HepG2 (cell line): ENCODE data around the gene IFT122. TPM values are rescaled to one million over a fixed set of nuclear protein-coding genes. Genes with fewer than 3 reads are reported as not detected.

Source experiments
- ATAC-seq: fragments of 200-7000 bp; cut with Tn5 transposase; 3 replicates; pipeline ENCODE4 v1.9.1; 2020; ENCODE audit warnings: mild to moderate bottlenecking, moderate library complexity
- BruUV-seq: library from RNA; stranded (reverse); fragments of 400-500 nt; replicated peaks from 2 replicates; lab custom pipeline; 2021; lab: Mats Ljungman, UMichigan
- CTCF ChIA-PET: fragments of 300-600 bp; formaldehyde crosslinking; extraction: SDS; loops from one replicate; lab custom pipeline; 2021; ENCODE audit warnings: low total read pairs, inconsistent platforms, low intra/inter-chr PET ratio; lab: Yijun Ruan, JAX
- POLR2A ChIA-PET: fragments of 350-600 bp; sonication (Branson Sonifier 250); formaldehyde crosslinking; loops from one replicate; lab custom pipeline; 2020; ENCODE audit warnings: antibody characterized with exemption, inconsistent platforms; lab: Yijun Ruan, JAX
- DNase-seq: peaks from one replicate; pipeline ENCODE4 v3.0.0-alpha.2; 2015; ENCODE audit warnings: low spot score
- FAIRE-seq: peaks from 3 replicates; lab custom pipeline; 2011; peaks lifted over from hg19 to GRCh38; lab: Jason Lieb, UNC
- H2AFZ ChIP-seq: one replicate; pipeline ENCODE4 v1.6.1; 2011; ENCODE audit warnings: low read length, inconsistent platforms
- H3K27ac ChIP-seq: fragments of 300-600 bp; 3 replicates; pipeline ENCODE4 v1.8.0; 2011; ENCODE audit warnings: mixed run types, mild to moderate bottlenecking, mixed read lengths, low read length, inconsistent platforms; ENCODE audit not compliant: insufficient read depth; ENCODE audit errors: extremely low read length
- H3K27me3 ChIP-seq, 2 experiments: fragments of 200-600 bp in 1 of 2; 2 replicates in 1 of 2; 3 replicates in 1 of 2; pipeline versions ENCODE4 v1.6.0 to v1.8.0; 2011; ENCODE audit warnings: low read length in 2 of 2, mild to moderate bottlenecking in 2 of 2, moderate library complexity in 2 of 2, inconsistent platforms in 1 of 2; ENCODE audit not compliant: insufficient read depth in 2 of 2, control insufficient read depth in 1 of 2
- H3K36me3 ChIP-seq, 2 experiments: fragments of 200-600 bp in 1 of 2; replicated peaks in 1 of 2; 2 replicates in 1 of 2; 3 replicates in 1 of 2; pipeline versions ENCODE4 v1.5.1 to v1.8.0; 2011; ENCODE audit warnings: low read length in 2 of 2, inconsistent platforms in 1 of 2; ENCODE audit not compliant: insufficient read depth in 2 of 2, control insufficient read depth in 1 of 2
- H3K4me1 ChIP-seq: 2 replicates; pipeline ENCODE4 v1.5.1; 2012; ENCODE audit warnings: low read length, inconsistent platforms; ENCODE audit not compliant: insufficient read depth
- H3K4me2 ChIP-seq: 2 replicates; pipeline ENCODE4 v1.6.0; 2011; ENCODE audit warnings: low read depth, low read length, inconsistent platforms
- H3K4me3 ChIP-seq, 3 experiments: fragments of 200-600 bp in 1 of 3; sonication (generic), shearing (Covaris generic) in 1 of 3; replicated peaks in 1 of 3; 2 replicates each; pipeline ENCODE4 v1.5.1; 2011 to 2016; ENCODE audit warnings: low read length in 3 of 3, inconsistent platforms in 2 of 3, low read depth in 2 of 3, mild to moderate bottlenecking in 2 of 3, control low read depth in 1 of 3, mixed read lengths in 1 of 3; ENCODE audit not compliant: insufficient read depth in 1 of 3
- H3K79me2 ChIP-seq: one replicate; pipeline ENCODE4 v1.6.1; 2011; ENCODE audit warnings: low read length, inconsistent platforms; ENCODE audit not compliant: insufficient read depth
- H3K9ac ChIP-seq: 2 replicates; pipeline ENCODE4 v1.6.0; 2011; ENCODE audit warnings: mild to moderate bottlenecking, low read depth, low read length, inconsistent platforms; ENCODE audit not compliant: insufficient read depth
- H3K9me3 ChIP-seq: 2 replicates; pipeline ENCODE4 v1.5.1; 2012; ENCODE audit warnings: mild to moderate bottlenecking, low read length
- H4K20me1 ChIP-seq: 2 replicates; pipeline ENCODE4 v1.6.0; 2011; ENCODE audit warnings: inconsistent platforms, mild to moderate bottlenecking, low read length, moderate library complexity; ENCODE audit not compliant: insufficient read depth
- ARNTL ChIP-seq: sonication (generic); formaldehyde crosslinking; IDR thresholded peaks from 2 replicates; pipeline ENCODE4 v1.4.0; 2020; ENCODE audit warnings: mild to moderate bottlenecking, missing genetic modification reagents
- DRAP1 ChIP-seq: IDR thresholded peaks from 2 replicates; pipeline ENCODE4 v1.6.1; 2016; ENCODE audit warnings: missing genetic modification reagents, missing compliant biosample characterization
- HMG20B ChIP-seq: conservative IDR thresholded peaks from 2 replicates; pipeline ENCODE4 v1.6.1; 2016; ENCODE audit warnings: missing genetic modification reagents, missing compliant biosample characterization
- IRF2 ChIP-seq: IDR thresholded peaks from 2 replicates; pipeline ENCODE4 v1.6.1; 2018; ENCODE audit warnings: missing genetic modification reagents, missing compliant biosample characterization
- MTA1 ChIP-seq: sonication (generic); formaldehyde crosslinking; IDR thresholded peaks from 2 replicates; pipeline ENCODE4 v1.4.0; 2020; ENCODE audit warnings: missing genetic modification reagents, mild to moderate bottlenecking, borderline replicate concordance
- RXRB ChIP-seq: IDR thresholded peaks from 2 replicates; pipeline ENCODE4 v1.6.1; 2016; ENCODE audit warnings: borderline replicate concordance, missing genetic modification reagents, missing compliant biosample characterization
- ZNF136 ChIP-seq: sonication (generic); formaldehyde crosslinking; IDR thresholded peaks from 2 replicates; pipeline ENCODE4 v1.8.1; 2022; ENCODE audit warnings: low read depth, mild to moderate bottlenecking, moderate library complexity, missing genetic modification reagents
- ZNF556 ChIP-seq: sonication (generic); formaldehyde crosslinking; IDR thresholded peaks from 2 replicates; pipeline ENCODE4 v1.4.0; 2020; ENCODE audit warnings: mild to moderate bottlenecking, missing genetic modification reagents, borderline replicate concordance
- ZNF781 ChIP-seq: sonication (generic); formaldehyde crosslinking; IDR thresholded peaks from 2 replicates; pipeline ENCODE4 v1.5.1; 2020; ENCODE audit warnings: borderline replicate concordance, mild to moderate bottlenecking, missing genetic modification reagents; ENCODE audit errors: not compliant biosample characterization
- WGBS: methylation state at CpG from one replicate; pipeline ENCODE4 v1.1.6; 2017; ENCODE audit warnings: low lambda C conversion rate; 5-methylcytosine and 5-hydroxymethylcytosine counted together
- in situ Hi-C: cut with HindIII; loops from 2 replicates; pipeline ENCODE4 v1.10.0; 2017; ENCODE audit warnings: low pct_unique_long_range_greater_than_20kb; ENCODE audit not compliant: extremely low pct_ligation_motif_present
- intact Hi-C: fragments of 100-400 bp; cut with micrococcal nuclease; formaldehyde crosslinking; loops from one replicate; pipeline ENCODE4 v1.10.0; 2022; ENCODE audit not compliant: unreplicated experiment
- polyA plus RNA-seq, 8 experiments: library from polyadenylated mRNA; depleted of rRNA in 3 of 8; stranded (reverse) in 7 of 8; unstranded in 1 of 8; fragments of >200 nt; fragmentation: Illumina TruSeq in 4 of 8; extraction: Trizol in 4 of 8; gene quantifications; 2 replicates each; pipeline versions ENCODE4 v1.2.1 to v1.2.3, GENCODE V29; 2011 to 2016; ENCODE audit warnings: low read depth in 4 of 8, missing spikeins in 1 of 8, mixed read lengths in 1 of 8; ENCODE audit not compliant: insufficient read depth in 1 of 8
- total RNA-seq, 5 experiments: library from RNA; depleted of rRNA; stranded (reverse); fragments of >200 nt; fragmentation: Illumina TruSeq; extraction: Trizol; gene quantifications; 2 replicates each; pipeline ENCODE4 v1.2.3, GENCODE V29; 2016; ENCODE audit warnings: low read depth in 1 of 5
- TF ChIP-seq, protein P1 (sequence below): sonication (generic); formaldehyde crosslinking; IDR thresholded peaks from 2 replicates; pipeline ENCODE4 v1.4.0; 2020; ENCODE audit warnings: missing genetic modification reagents
- TF ChIP-seq, protein P2 (sequence below): sonication (generic); formaldehyde crosslinking; IDR thresholded peaks from 2 replicates; pipeline ENCODE4 v1.4.0; 2020; ENCODE audit warnings: missing genetic modification reagents, mild to moderate bottlenecking, borderline replicate concordance
- TF ChIP-seq, protein P3 (sequence below): sonication (generic); formaldehyde crosslinking; IDR thresholded peaks from 2 replicates; pipeline ENCODE4 v1.4.0; 2020; ENCODE audit warnings: missing genetic modification reagents

IFT122 gene
- total and polyA plus RNA-seq, 2 of the 13 experiments (the other 11 are each of a cell fraction or from before 2014, with no cell fraction given) = 10.1 to 10.3 TPM

DNA sequence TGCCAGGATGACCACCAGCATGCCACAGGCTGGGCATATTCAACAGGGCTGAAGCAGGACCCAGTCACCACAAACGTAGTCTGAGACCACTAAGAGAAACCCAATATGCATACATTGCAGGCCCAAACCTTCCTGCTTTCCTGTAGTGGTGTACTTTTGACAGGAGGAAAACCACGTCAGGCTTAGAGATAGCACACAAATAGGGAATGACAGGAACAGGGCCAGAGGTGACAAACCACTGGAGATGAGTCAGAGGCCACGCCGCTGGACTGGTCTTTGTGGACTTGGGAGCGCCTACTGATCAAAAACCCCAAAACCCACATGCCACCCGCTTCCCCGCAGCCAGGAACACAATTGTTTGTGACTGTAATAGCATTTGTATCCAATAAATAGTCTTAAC lies 8.0 kb upstream of the IFT122 start:
- H3K36me3 ChIP-seq = peaks cover 7 to 41% of the 10 kb centered on the region in 2 experiments
- in situ Hi-C loops = no loop called here
- WGBS = 81% methylated on average over 5 of the region's 7 CpGs
- H3K79me2 ChIP-seq = peaks cover 5% of the 10 kb centered on the region
- no peak for ATAC-seq
- no peak overlapping the region for H3K27ac ChIP-seq
- ChIA-PET POLR2A (no interaction called here), CTCF (no interaction called here)
- no TSS peak for BruUV-seq
- H3K4me2 ChIP-seq = no peak overlapping the region
- DNase-seq = no peak
- H3K4me3 ChIP-seq = no peak overlapping the region
- peaks cover 60% of the 10 kb centered on the region for H3K4me1 ChIP-seq
- H3K9me3 ChIP-seq = no peaks in the 10 kb centered on the region
- no peaks in the 10 kb centered on the region for H4K20me1 ChIP-seq
- TF ChIP-seq, protein P1, sequence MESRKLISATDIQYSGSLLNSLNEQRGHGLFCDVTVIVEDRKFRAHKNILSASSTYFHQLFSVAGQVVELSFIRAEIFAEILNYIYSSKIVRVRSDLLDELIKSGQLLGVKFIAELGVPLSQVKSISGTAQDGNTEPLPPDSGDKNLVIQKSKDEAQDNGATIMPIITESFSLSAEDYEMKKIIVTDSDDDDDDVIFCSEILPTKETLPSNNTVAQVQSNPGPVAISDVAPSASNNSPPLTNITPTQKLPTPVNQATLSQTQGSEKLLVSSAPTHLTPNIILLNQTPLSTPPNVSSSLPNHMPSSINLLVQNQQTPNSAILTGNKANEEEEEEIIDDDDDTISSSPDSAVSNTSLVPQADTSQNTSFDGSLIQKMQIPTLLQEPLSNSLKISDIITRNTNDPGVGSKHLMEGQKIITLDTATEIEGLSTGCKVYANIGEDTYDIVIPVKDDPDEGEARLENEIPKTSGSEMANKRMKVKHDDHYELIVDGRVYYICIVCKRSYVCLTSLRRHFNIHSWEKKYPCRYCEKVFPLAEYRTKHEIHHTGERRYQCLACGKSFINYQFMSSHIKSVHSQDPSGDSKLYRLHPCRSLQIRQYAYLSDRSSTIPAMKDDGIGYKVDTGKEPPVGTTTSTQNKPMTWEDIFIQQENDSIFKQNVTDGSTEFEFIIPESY (CRISPR knock-in tag) = peak; percentile 71; the same call in 1 of the 2 replicates
- TF ChIP-seq, protein P2, sequence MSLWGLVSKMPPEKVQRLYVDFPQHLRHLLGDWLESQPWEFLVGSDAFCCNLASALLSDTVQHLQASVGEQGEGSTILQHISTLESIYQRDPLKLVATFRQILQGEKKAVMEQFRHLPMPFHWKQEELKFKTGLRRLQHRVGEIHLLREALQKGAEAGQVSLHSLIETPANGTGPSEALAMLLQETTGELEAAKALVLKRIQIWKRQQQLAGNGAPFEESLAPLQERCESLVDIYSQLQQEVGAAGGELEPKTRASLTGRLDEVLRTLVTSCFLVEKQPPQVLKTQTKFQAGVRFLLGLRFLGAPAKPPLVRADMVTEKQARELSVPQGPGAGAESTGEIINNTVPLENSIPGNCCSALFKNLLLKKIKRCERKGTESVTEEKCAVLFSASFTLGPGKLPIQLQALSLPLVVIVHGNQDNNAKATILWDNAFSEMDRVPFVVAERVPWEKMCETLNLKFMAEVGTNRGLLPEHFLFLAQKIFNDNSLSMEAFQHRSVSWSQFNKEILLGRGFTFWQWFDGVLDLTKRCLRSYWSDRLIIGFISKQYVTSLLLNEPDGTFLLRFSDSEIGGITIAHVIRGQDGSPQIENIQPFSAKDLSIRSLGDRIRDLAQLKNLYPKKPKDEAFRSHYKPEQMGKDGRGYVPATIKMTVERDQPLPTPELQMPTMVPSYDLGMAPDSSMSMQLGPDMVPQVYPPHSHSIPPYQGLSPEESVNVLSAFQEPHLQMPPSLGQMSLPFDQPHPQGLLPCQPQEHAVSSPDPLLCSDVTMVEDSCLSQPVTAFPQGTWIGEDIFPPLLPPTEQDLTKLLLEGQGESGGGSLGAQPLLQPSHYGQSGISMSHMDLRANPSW (CRISPR knock-in tag) = no peak
- intact Hi-C loops = no loop called here
- FAIRE-seq = no peak
- no peak overlapping the region for H3K9ac ChIP-seq
- peaks cover 0 to 4% of the 10 kb centered on the region in 2 experiments; a peak in 2 of 5 replicates for H3K27me3 ChIP-seq
- H2AFZ ChIP-seq = no peak overlapping the region

DNA sequence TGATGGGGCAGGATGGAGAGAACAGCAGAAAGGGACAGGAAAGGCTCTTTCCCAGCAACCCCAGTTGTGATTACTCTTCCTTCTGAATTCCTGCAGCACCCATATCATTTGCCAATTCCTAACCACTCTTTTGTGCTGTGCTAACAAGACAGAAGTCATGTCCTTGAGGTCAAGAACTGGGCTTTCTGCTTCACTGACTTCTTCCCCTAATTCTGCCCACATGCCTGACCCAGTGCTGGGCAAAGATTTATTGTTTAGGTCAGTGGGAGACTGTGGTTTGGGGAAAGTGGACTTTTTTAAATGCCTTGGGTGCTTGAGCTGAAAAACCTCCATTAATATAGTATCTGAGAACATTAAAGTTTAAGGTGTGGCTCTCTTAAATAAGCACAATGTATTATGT lies 7.4 kb upstream of the IFT122 start:
- POLR2A ChIA-PET = no interaction called here
- H3K9me3 ChIP-seq = no peaks in the 10 kb centered on the region
- H3K27me3 ChIP-seq = peaks cover 0 to 2% of the 10 kb centered on the region in 2 experiments; a peak in 1 of 5 replicates
- no peak overlapping the region for H3K4me3 ChIP-seq
- peaks cover 60% of the 10 kb centered on the region for H3K4me1 ChIP-seq
- CTCF ChIA-PET = no interaction called here
- peaks cover 10 to 47% of the 10 kb centered on the region in 2 experiments for H3K36me3 ChIP-seq
- no peak overlapping the region for H2AFZ ChIP-seq
- FAIRE-seq = no peak
- no peak for ATAC-seq
- in situ Hi-C loops = no loop called here
- H3K79me2 ChIP-seq = peaks cover 5% of the 10 kb centered on the region
- intact Hi-C loops = no loop called here
- DNase-seq = no peak
- no peak overlapping the region for H3K9ac ChIP-seq
- no peak overlapping the region for H3K4me2 ChIP-seq
- no peaks in the 10 kb centered on the region for H4K20me1 ChIP-seq
- no TSS peak for BruUV-seq
- no peak overlapping the region for H3K27ac ChIP-seq
- TF ChIP-seq MTA1 (CRISPR knock-in tag) (no peak), IRF2 (no peak), ZNF781 (CRISPR knock-in tag) (no peak), DRAP1 (CRISPR knock-in tag) (no peak), RXRB (CRISPR knock-in tag) (no peak), HMG20B (CRISPR knock-in tag) (no peak), ARNTL (no peak), ZNF556 (no peak), ZNF136 (no peak)
- TF ChIP-seq, protein P3, sequence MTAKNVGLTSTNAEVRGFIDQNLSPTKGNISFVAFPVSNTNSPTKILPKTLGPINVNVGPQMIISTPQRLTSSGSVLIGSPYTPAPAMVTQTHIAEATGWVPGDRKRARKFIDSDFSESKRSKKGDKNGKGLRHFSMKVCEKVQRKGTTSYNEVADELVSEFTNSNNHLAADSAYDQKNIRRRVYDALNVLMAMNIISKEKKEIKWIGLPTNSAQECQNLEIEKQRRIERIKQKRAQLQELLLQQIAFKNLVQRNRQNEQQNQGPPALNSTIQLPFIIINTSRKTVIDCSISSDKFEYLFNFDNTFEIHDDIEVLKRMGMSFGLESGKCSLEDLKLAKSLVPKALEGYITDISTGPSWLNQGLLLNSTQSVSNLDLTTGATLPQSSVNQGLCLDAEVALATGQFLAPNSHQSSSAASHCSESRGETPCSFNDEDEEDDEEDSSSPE (CRISPR knock-in tag) = no peak
